ENCODE results near the gene IER2. TPM values are rescaled to one million over a fixed set of nuclear protein-coding genes. Genes with fewer than 3 reads are reported as not detected.
A peak's percentile ranks its signal among the peaks of the same experiment; 100 is the strongest.

The IER2 gene
- total RNA-seq, 1 donor = 382 TPM

DNA sequence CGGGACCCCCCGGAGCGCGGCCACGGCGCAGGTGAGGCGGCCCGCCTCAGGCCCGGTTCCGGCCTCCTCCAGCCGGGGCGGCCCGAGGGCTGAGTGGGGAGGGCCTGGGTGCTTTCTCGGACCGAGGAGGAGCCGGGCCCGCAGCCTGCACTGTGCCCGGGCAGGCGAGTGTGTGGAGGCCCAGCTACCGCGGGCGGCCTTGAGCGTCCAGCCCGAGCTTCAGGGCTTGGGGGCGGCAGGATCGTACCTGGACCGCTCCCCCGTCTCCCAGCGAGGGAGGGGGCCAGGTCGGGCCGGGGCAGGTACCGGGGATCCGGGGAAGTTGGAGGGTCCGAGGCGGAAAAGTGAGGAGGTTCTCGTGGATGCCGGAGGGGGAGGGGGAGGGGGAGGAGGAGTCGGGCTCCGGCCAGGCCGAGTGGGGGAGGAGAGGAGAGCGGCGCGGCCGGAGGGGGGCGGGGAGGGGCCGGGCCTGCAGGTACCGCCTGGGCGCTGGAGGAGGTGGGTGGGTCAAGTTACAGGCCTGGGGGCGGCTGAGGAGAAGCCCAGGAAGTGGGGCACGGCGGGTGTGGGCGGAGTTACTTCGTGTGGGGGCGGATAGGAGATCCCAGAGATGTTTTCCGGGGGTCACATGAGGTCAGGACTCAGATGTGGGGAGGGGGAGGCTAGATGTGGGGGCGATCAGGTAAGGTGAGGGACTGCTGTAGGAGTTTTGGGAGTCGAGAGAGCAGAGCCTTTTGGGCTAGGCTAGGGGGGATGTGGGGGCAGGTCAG is 31.6 kb upstream of the IER2 start:
- DNase-seq (ENCODE audit: low read depth in 2 of 3, low spot score in 2 of 3) = no peak

DNA sequence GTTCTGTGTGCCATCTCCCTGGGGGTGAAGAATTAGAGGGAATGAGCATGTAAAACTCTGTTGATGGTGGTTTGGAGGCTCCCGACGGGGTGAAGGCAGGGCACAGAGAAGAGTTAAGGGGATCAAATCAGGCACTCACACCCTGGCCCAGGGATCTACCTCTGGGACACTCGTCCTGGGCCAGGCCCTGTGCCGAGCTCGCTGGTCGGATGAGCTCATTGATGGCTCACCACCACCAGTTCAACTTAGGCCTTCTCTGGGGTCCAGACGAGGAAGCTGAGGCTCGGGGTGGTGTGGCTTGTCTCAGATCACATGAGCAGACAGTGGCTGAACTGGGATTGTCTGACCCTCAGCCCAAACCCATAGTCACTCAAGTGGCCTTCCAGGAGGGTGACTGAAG is 30.6 kb upstream of the IER2 start:
- DNase-seq (ENCODE audit: low read depth in 2 of 3, low spot score in 2 of 3) = no peak

DNA sequence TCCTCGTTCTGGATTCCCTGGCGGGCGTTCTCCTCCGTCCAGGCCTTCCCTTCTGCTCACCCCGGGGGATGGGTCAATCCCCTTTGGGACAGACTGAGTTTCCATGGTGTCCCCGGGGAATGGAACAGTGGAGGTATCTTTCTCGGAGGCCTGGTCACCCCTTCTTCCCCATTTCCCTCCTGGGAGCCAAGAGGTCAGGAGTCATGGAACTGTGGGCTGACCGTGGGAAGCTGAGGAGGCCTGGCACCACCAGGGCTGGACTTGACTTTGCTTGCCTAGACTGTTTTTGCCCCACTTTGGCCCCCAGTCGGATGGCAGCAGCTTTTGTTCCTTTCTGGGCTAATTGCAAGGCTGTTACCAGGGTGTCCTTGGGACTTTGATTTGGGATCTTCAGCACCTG is 30.2 kb upstream of the IER2 start:
- DNase-seq (ENCODE audit: low read depth in 2 of 3, low spot score in 2 of 3) = no peak

DNA sequence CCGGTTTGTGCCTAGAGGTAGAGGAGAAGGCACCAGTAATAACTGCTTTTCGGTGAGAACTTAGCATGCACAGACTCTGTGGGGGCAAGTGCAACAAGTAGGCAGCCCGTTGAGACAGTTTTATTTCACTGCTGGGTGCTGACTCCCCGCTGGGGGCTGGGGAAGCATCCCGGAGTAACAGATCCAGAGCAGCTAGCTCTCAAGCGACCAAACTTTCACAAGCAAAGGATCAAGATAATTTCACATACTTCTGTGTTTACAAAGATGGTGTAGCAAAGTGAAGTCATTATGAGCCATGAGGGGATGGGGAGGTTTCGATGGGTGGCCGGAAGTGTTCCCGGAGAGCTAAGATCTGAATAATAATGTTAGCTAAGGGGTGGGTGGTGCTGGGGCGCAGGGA is 29.4 kb upstream of the IER2 start:
- DNase-seq (ENCODE audit: low read depth in 2 of 3, low spot score in 2 of 3) = no peak

DNA sequence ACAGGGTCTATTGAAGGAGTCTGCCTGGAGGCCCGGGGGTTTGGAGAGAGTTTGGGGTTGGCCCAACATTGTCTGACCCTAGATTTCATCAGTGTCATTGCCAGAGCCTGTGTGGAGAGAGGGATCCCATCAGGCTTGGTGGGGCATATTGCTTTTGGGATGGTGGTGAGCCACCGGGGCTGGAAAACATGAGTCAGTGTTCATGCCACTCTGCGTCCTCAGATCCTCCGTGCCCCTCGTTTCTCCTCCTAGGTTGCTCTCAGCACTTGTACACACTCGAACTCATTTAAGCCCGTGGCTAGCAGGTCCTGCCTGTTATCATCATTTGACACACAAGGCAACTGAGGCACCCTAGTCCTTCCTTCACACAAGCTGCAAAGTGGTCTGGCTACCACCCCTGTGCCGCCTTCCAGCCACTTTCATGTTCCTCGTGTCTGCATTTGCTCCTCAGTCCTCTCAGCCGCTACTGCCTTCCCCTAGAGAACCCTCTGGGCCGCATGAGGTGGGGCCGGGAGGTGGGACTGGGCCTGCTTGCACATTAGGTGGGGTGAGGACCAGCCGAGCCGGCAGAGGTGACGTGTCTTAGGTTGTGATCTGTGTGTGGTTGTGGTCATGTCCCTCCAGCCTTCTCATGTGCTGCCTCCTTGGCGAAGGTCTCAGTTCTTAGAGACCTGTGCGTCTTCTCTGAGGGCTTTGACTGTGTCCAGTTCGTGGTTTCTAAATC is 28.5 kb upstream of the IER2 start:
- DNase-seq (ENCODE audit: low read depth in 2 of 3, low spot score in 2 of 3) = no peak

DNA sequence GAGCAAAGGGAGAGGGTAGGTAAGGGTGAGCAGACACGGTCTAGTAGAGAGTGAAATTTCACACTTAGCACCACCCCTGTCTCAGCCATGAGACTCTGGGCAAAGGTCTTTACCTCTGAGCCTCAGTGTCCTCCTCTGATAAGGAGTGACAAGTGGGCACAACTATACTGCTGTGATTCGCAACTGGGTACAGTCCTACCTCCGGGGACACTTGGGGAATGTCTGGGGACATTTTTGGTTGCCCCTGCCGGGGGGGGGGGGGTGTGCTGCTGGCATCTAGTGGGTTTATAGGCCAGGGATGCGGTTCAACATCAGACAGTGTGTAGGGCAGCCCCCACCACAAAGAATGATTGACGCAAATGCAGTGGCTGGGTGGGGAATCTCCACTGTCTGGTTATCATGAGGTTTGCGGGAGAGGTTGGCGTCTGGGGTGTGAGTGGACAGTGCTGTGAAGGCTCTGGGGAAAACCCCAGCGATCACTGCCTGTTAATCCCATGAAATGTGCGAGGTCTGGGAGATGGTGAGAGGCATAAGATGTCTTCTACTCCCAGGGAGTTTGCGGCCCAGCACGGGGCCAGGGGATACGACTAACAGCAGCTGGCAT is 27.8 kb upstream of the IER2 start:
- no peak for DNase-seq (ENCODE audit: low read depth in 2 of 3, low spot score in 2 of 3)

DNA sequence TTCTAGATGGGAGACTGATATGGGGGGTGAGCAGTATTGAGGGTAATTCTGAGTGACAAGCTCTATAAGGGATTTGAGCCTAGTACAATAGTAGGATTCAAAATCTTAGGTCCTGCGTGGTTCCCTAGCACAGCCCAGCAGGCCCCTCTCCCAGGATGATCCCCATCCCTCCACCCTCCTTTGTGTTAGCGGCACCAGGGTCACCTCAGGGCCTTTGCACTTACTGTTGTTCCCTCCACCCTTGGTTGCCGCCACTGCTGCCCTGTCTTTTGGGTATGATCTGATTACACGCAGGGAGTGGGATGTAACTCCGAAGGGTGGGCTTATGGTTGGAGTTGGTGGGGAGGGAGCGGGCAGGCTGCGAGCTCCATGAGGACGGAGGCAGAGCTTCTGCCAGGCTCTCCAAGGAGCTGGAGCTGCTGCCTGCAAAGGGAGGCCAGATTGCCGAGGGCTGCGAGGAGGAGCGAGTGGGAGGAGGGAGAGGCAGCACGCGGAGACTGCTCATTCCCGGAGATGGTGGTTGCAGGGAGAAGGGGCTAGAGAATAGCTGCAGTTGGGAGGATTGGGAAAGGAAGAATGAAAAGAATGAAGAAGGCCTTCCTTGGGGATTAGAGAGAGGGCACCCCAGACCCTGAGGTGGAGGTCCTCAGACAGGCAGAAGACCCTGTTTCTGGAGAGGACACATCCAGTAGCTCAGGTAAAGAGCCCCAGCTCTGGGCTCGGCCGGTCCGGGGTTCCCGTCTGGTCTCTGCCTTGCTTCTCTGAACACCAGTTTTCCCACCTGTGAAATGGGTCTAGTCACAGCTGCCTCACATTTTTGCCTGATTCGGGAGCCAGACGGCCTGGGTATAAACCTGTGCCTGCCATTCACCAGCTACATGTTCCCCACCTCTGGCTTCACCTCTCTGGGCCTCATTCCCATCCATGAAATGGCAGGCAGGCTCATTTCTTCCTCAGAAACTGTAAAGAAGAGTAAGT is 26.9 kb upstream of the IER2 start:
- no peak for DNase-seq (ENCODE audit: low read depth in 2 of 3, low spot score in 2 of 3)

DNA sequence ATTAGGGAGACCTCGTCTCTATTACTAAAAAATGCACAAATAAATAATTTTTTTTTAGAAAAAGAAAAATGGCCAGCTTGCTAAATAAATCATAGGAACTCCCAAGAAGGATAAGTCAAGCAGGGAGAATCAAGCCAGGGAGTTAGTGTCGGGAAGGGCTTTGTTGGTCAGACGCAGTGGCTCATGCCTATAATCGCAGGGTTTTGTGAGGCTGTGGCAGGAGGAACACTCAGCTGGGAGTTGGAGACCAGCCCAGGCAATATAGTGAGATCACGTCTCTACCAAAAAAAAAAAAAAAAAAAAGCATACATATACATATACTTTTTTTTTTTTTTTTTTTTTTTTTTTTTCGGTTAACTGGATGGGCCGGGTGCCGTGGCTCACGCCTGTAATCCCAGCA is 23.2 kb upstream of the IER2 start:
- DNase-seq (ENCODE audit: low read depth in 2 of 3, low spot score in 2 of 3) = no peak

DNA sequence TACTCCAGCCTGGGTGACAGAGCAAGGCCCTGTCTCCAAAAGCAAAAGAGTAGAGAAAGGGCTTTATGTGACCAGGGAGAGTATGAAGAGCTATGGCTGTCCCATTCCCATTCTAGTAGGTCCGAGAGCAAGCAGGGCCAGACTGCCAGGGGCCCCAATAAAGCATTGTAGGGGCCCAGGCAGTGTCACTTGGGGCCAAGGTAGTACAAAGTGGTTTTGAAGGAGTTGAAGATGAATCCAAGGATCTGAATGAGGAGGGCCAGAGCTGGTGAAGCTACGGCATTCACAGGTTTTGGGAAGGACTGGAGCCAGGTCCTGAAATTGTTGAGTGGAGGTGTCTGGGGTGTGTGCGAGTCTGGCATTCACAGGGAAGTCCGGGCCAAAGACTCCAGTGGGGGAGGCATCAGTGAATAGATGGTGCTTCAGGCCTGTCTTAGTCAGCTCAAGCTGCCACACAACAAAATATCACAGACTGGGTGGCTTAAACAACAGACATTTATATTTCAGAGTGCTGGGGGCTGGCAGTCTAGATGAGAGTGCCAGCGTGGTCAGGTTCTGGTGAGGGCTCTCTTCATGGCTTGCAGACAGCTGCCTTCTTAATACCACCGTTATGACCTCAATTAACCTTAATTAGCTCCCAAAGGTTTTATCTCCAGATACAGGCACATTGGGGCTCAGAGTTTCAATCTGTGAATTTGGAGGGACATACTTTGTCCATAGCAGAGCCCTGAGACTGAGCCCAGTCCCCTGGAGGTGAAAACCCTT is 22.2 kb upstream of the IER2 start:
- DNase-seq (ENCODE audit: low read depth in 2 of 3, low spot score in 2 of 3) = no peak

DNA sequence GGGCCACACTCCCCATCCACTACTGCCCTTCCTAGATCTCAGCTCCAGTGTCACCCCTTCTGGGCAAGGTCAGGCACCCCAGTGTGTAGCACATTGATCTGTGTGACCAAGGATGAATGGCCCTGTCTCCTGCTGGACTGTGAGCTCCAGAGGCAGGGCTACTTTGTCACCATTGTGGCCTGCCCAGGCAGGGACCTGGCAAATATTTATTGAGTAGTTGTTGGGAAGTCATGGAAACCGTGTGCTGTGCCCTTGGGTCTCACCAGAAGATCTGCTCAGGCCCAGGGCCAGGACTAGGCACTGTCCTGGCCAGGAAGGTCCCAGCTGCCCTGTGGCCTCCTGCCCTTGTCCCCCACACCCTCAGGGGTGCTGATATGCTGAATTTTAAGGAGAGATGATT is 21.6 kb upstream of the IER2 start:
- no peak for DNase-seq (ENCODE audit: low read depth in 2 of 3, low spot score in 2 of 3)

DNA sequence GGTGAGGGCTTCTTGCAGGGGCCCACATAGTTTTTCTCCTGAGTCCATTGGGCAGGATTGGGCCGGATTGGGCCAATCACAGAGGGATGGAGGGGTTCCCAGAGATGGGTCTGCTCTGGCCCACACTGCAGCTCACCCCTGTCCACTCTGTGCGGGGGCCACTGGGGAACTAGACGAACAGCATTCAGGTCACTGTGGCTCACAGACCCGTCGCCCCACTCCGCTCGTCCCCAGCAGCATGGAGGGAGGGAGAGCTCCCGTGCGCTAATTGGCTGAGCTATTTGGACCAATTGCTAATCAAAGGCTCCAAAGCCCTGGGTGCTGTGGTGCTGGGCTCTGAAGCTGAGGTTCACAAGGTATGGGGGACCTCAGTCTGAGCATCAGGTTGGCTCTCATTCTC is 20.8 kb upstream of the IER2 start:
- no peak for DNase-seq (ENCODE audit: low read depth in 2 of 3, low spot score in 2 of 3)

DNA sequence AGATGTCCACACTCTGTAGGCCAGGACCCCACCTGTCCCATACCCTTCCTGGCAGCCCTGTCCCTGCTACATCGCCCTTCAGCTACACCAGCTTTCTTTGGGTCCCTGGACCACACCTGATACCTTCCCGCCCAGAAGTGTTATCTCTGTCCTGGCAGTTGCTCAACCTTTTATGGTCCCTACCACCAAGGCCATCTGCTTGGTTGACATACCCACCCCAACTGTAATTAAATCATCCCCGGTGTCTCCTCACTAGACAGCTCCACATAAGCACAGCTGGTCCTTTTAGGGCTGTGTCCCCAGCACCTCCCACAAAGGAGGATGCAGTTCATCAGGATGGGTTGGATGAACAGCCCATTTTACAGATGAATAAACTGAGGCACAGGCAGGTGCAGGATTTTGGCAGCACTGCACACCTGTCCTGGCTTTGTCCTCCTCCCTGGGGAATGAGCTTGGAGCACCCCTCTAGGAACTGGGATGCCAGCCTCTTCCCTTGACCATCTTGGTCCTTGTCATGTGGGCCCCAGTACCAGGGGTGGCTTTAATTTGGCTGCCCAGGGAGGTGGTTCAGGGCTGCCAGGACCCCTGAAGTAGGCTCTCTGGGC is 19.2 kb upstream of the IER2 start:
- DNase-seq (ENCODE audit: low read depth in 2 of 3, low spot score in 2 of 3) = no peak

DNA sequence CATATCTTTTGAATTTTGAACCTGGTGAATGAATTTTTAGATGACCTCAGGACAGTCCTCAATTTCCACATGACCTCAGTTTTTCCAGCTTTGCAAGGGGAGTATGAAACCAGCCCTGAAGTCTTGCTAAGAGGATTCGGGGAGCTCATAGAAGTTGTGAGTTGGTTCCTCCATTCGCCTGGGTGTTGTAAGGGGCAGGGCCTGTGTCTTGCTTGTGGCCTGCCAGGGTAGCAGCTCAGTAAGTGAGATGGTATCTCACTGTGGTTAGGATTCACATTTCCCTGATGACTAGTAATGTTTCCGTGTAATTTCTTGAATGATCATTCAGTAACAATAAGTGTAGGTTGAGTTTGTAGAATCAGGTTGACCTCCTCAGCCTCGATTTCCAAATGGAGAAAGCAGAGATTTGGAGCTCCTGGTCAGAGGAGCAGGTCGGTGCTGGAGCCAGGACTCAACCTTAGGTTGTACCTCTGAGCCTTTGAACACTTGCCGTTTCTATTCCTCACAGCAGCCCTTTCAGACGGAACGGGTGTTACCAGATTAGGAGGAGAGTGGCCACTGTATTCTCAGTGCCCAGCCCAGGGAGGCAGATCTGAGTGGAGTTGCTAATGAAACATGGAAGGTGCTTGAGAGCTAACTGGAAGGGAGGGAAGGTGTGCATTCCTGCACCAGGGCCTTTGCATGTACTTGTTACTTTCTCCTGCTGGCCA is 17.6 kb upstream of the IER2 start:
- peak in 2 of 3 donors; percentile 53 to 82 for DNase-seq (ENCODE audit: low read depth in 2 of 3, low spot score in 2 of 3)

DNA sequence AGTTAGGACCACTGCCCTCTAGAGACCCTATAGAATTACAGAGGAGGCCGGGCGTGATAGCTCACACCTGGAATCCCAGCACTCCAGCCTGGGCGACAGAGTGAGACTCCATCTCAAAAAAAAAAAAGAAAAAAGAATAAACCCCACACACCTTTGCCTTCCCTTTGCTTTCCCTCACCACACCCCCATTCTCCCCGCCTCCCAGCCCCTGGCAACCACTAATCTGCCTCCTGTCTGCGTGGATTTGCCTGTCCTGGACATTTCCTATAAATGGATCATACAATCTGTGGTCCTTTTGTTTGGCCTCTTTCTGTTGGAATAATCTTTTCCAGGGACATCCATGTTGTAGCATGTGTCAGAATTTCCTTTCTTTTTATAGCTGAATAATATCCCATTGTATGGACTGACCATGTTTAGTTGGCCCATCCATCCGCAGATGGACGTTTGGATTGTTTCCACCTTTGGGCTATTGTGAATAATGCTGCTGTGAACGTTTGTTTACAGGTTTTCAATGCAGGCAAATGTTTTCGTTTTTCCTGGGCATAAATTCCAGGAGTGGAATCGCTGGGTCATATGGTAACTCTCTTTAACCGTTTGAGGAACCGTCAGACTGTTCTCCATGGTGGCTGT is 16.9 kb upstream of the IER2 start:
- DNase-seq (ENCODE audit: low read depth in 2 of 3, low spot score in 2 of 3) = no peak

DNA sequence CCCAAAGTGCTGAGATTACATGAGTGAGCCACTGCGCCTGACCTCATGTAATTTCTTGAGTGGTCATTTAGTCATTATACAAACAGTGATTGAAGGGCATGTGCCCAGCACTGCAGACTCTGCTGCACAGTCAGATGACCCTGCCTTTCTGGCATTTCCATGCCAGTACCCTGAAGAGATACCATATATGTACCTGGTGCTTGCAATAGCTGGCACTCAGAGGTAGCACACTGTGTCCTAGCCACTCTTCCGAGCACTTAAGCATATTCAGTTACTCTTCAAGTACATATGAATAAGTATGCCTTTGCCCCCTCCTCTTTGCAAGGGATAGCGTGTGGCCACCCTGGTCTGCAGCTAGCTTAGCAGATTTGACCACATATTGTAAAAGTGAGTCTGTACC is 15.6 kb upstream of the IER2 start:
- no peak for DNase-seq (ENCODE audit: low read depth in 2 of 3, low spot score in 2 of 3)

DNA sequence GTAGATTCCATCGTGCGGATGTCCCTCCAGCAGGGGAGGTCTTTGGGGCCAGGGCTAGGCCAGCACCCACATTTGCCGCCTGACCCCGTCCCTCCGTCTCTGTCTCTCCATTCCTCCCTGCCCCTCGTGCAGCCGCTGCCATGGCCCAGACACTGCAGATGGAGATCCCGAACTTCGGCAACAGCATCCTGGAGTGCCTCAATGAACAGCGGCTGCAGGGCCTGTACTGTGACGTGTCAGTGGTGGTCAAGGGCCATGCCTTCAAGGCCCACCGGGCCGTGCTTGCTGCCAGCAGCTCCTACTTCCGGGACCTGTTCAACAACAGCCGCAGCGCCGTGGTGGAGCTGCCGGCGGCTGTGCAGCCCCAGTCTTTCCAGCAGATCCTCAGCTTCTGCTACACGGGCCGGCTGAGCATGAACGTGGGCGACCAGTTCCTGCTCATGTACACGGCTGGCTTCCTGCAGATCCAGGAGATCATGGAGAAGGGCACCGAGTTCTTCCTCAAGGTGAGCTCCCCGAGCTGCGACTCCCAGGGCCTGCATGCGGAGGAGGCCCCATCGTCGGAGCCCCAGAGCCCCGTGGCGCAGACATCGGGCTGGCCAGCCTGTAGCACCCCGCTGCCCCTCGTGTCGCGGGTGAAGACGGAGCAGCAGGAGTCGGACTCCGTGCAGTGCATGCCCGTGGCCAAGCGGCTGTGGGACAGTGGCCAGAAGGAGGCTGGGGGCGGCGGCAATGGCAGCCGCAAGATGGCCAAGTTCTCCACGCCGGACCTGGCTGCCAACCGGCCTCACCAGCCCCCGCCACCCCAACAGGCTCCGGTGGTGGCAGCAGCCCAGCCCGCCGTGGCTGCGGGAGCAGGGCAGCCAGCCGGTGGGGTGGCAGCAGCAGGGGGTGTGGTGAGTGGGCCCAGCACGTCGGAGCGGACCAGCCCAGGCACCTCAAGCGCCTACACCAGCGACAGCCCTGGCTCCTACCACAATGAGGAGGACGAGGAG is 14.8 kb upstream of the IER2 start:
- no peak for DNase-seq (ENCODE audit: low read depth in 2 of 3, low spot score in 2 of 3)

DNA sequence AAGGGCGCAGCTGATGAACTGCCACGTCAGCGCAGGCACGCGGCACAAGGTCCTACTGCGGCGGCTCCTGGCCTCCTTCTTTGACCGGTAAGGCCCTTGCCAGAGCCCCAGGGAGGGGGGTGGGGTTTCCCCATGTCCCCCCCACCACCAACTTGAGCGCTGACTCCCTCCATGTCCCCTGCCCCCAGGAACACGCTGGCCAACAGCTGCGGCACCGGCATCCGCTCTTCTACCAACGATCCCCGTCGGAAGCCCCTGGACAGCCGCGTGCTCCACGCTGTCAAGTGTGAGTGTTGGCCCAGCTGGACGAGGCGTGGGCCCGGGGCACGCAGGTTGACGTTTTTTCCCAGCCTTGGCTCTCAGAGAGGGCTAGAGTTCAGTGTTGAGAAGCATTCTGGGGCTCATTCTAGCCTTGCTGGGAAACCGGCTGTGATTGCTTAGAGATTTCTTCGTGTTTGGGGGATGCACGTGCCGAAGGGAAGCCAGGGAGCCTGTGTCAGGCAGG is 12.9 kb upstream of the IER2 start:
- no peak for DNase-seq (ENCODE audit: low read depth in 2 of 3, low spot score in 2 of 3)
